GM19239 (cell line): ENCODE data around the gene FGD3.
A peak's percentile ranks its signal among the peaks of the same experiment; 100 is the strongest.

Experiments
- DNase-seq: peaks from one replicate; pipeline ENCODE4 v3.0.0; 2011; ENCODE audit warnings: low spot score; ENCODE audit not compliant: insufficient read length
- FAIRE-seq: peaks from 2 replicates; lab custom pipeline; 2011; peaks lifted over from hg19 to GRCh38; lab: Jason Lieb, UNC

Gene FGD3

GRCh38 chr9:93061791-93062763 is 114.8 kb downstream of the FGD3 start:
- DNase-seq (no peak), FAIRE-seq (peak; percentile 90)

- DNase-seq, result peak; percentile 92
- FAIRE-seq, result peak; percentile 98
Measured at GRCh38 chr9:93064392-93065134, 117.2 kb downstream of the FGD3 start.

GRCh38 chr9:93065135-93065720 is 117.9 kb downstream of the FGD3 start:
- DNase-seq (no peak), FAIRE-seq (no peak)

- DNase-seq (no peak), FAIRE-seq (peak; percentile 11)
Measured at GRCh38 chr9:93066978-93067603, 119.8 kb downstream of the FGD3 start.

GRCh38 chr9:93068956-93069355 is 121.6 kb downstream of the FGD3 start:
- no peak for DNase-seq
- no peak for FAIRE-seq

- FAIRE-seq, result no peak
- no peak for DNase-seq
Measured at GRCh38 chr9:93071464-93071863, 124.1 kb downstream of the FGD3 start.

GRCh38 chr9:93072383-93072795 is 125.1 kb downstream of the FGD3 start:
- no peak for FAIRE-seq
- no peak for DNase-seq

GRCh38 chr9:93076101-93076791 is 128.9 kb downstream of the FGD3 start:
- no peak for FAIRE-seq
- DNase-seq, result no peak

GRCh38 chr9:93076792-93077128 is 129.4 kb downstream of the FGD3 start:
- FAIRE-seq, result no peak
- DNase-seq, result no peak

- no peak for DNase-seq
- no peak for FAIRE-seq
Measured at GRCh38 chr9:93077367-93077766, 130.0 kb downstream of the FGD3 start.

- FAIRE-seq, result no peak
- no peak for DNase-seq
Measured at GRCh38 chr9:93077811-93078210, 130.5 kb downstream of the FGD3 start.

- DNase-seq (no peak), FAIRE-seq (no peak)
Measured at GRCh38 chr9:93079371-93079770, 132.0 kb downstream of the FGD3 start.

GRCh38 chr9:93080406-93080805 is 133.1 kb downstream of the FGD3 start:
- no peak for DNase-seq
- FAIRE-seq, result no peak

GRCh38 chr9:93081081-93081529 is 133.8 kb downstream of the FGD3 start:
- DNase-seq (no peak), FAIRE-seq (no peak)

- no peak for DNase-seq
- no peak for FAIRE-seq
Measured at GRCh38 chr9:93081931-93082330, 134.6 kb downstream of the FGD3 start.

- DNase-seq, result no peak
- no peak for FAIRE-seq
Measured at GRCh38 chr9:93082841-93083411, 135.6 kb downstream of the FGD3 start.

- no peak for DNase-seq
- no peak for FAIRE-seq
Measured at GRCh38 chr9:93083592-93084470, 136.5 kb downstream of the FGD3 start.

- FAIRE-seq, result no peak
- no peak for DNase-seq
Measured at GRCh38 chr9:93084471-93084881, 137.2 kb downstream of the FGD3 start.

GRCh38 chr9:93085676-93086075 is 138.4 kb downstream of the FGD3 start:
- FAIRE-seq (no peak), DNase-seq (no peak)
